ENCODE results near the gene YIPF4. TPM values are rescaled to one million over a fixed set of nuclear protein-coding genes. Genes with fewer than 3 reads are reported as not detected.
A peak's percentile ranks its signal among the peaks of the same experiment; 100 is the strongest.
"Not testable (repeated sequence)": the region's sequence is repeated elsewhere in the genome, so short reads cannot be mapped to it uniquely, and the experiment has no call there.

The YIPF4 gene
- polyA plus RNA-seq, 1 donor: 40.8 TPM

DNA sequence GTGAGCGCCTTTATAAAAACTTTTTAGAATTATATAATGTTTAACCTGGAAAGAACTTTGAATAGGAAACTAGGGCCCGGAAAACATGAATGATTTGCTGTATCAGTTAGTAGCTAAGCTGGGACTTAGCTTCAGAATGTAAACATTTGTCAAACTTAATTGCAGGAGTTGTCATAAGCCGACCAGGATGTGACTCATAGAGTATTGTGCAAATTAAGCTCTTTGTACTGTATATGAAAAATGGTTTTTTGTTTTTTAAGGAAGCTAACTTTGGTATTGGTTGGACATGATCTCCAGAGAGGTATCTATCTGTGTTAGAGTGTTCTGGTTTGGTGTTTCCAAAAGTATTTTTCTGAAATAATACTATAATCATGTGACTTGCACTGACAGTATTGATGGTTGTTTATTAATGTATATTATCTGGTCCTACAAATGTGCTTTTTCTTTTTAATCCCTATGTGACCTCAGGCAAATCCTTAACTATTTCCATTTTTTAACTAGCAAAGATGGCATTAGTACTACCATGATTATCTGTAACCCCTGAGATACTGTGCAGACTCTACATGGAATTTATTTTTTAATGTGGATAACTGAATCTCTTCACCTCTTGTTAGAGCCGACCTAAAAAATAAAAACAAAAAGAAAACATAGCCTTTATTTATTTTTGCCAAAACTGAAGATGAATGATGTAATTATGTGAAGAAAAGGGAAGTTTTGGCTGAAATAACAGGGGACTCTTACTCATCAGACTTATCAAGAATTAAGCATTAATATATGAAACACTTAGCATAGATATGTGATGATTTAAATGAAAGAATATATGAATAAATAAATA is 11.7 kb downstream of the YIPF4 start:
- no peak for DNase-seq (ENCODE audit: low read depth)

DNA sequence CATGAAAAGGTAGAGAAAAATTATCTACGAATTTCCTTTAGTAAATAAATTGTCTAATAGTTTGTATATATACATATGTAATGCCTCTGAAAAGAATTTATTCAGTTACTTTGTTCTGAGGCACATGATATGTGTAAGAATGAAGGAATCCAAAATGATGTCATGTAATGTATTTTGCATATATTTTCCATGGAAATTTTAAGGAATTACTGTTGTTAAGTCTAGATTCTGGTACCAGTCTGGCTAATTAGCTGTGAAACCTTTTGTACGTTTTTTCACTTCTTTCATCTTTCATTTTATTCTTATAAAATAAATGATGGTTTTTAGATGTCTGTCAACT is 12.3 kb downstream of the YIPF4 start:
- no peak for DNase-seq (ENCODE audit: low read depth)

DNA sequence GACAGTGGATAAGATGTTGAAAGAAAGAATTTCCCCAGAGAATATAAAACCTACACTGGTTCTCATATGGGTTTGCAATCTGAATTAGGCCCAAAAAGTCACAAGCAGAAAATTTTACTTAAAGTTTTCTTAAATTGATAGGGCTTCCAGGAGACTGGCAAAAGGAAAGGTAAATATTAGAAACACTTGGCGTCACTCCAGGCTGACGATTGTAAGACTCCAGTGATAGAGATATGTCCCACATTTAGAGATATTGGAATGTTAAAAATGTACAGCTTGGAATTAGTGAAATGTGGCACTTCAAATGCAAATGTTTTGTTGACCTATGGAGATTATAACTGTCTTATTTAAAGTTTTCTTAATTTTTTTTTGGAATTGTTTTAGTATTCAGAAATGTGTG is 14.0 kb downstream of the YIPF4 start:
- no peak for DNase-seq (ENCODE audit: low read depth)

DNA sequence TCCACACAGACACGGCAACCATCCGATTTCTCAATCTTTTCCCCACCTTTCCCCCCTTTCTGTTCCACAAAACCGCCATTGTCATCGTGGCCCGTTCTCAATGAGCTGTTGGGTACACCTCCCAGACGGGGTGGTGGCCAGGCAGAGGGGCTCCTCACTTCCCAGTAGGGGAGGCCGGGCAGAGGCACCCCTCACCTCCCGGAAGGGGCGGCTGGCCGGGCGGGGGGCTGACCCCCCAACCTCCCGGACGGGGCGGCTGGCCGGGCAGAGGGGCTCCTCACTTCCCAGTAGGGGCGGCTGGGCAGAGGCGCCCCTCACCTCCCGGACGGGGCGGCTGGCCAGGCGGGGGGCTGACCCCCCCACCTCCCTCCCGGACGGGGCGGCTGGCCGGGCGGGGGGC is 15.8 kb downstream of the YIPF4 start:
- not testable (repeated sequence) for DNase-seq (ENCODE audit: low read depth)

DNA sequence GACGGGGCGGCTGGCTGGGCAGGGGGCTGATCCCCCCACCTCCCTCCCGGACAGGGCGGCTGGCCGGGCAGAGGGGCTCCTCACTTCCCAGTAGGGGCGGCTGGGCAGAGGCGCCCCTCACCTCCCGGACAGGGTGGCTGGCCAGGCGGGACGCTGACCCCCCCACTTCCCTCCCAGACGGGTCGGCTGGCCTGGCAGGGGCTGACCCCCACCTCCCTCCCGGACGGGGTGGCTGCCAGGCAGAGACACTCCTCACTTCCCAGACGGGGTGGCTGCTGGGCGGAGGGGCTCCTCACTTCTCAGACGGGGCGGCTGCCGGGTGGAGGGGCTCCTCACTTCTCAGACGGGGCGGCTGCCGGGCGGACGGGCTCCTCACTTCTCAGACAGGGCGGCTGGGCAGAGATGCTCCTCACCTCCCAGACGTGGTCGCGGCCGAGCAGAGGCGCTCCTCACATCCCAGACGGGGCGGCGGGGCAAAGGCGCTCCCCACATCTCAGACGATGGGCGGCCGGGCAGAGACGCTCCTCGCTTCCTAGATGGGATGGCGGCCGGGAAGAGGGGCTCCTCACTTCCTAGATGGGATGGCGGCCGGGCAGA is 16.4 kb downstream of the YIPF4 start:
- not testable (repeated sequence) for DNase-seq (ENCODE audit: low read depth)

DNA sequence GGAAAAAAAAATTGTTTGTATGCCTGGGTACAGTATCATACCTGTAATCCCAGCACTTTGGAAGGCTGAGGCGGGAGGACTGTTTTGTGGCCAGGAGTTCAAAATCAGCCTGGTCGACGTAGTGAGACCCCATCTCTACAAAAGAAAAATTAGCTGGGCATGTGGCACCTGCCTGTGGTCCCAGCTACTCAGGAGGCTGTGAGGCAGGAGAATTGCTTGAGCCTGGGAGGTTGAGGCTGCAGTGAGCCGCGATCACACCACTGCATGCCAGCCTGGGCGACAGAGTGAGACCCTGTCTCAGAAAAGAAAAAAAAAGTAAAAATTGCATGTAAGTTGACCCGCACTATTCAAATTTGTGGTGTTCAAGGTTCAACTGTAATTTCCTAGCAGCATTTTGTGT is 32.9 kb downstream of the YIPF4 start:
- DNase-seq (ENCODE audit: low read depth): no peak

DNA sequence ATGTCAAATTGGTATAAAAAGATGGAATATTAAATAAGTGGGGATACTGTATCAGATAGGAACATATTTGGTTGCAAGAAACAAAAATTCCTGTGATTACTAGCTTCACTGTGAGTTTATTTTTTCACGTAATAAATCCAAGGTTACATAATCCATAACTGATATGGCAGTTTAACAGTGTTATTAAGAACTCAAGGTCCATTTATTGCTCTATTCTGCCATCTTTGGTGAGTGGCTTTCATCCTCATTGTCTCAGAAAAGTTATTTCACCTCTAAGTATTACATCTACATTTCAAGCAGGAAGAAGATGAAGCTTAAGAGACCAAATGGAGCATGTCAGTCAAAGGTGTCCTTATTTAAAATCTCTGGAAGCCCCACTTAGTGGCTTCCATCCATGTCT is 37.2 kb downstream of the YIPF4 start:
- DNase-seq (ENCODE audit: low read depth): no peak

DNA sequence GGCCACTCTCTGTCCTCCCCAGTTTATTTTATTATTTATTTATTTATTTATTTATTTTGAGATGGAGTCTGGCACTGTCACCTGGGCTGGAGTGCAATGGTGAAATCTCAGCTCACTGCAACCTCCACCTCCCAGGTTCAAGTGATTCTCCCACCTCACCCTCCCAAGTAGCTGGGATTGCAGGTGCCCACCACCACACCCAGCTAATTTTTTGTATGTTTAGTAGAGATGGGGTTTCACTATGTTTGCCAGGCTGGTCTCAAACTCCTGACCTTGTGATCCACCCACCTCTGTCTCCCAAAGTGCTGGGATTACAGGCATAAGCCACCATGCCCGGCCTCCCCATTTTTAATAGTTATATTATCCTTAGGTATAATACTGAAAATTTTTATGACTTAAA is 51.0 kb downstream of the YIPF4 start:
- DNase-seq (ENCODE audit: low read depth): not testable (repeated sequence)

DNA sequence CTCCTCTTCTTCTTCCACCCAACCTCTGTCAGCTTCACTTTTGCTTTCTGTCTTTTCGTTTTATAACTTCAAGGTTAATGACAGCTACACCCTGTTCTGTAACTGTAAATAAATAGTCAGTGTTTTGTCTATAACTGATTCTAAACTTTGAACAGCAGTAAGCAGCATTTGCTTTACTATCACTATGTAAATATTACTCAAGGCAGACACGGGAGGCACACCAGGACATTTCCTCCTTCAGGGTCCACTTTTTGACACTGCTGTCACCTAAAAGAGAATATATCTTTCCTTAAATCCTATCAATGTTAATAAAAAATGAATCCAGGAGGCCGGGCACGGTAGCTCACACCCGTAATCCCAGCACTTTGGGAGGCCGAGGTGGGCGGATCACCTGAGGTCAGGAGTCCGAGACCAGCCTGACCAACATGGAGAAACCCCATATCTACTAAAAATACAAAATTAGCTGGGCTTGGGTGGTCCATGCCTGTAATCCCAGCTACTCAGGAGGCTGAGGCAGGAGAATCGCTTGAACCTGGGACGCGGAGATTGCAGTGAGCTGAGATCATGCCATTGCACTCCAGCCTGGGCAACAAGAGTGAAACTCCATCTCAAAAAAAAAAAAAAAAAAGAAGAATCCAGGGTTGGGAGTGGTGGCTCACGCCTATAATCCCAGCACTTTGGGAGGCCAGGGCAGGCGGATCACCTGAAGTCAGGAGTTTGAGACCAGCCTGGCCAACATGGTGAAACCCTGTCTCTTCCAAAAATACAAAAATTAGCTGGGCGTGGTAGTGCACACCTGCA is 51.7 kb downstream of the YIPF4 start:
- not testable (repeated sequence) for DNase-seq (ENCODE audit: low read depth)

DNA sequence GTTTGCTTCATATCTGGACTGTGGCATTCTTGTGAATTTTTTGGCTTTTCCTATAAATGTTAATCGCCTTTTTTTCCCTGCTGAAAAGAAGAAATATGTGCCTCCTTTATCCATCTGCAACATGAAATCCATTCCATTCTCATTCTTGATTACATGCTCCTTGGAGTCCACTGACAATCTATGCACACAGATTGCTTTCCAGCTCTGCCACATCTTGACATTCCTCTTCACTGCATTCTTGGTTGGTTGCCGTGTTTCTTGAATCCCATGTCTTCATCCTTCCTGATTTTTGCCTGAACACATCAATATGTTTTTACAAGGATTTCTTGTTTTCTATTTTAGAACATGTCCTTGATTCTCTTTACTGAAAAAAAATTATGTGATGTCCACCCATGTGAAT is 52.4 kb downstream of the YIPF4 start:
- DNase-seq (ENCODE audit: low read depth): no peak

DNA sequence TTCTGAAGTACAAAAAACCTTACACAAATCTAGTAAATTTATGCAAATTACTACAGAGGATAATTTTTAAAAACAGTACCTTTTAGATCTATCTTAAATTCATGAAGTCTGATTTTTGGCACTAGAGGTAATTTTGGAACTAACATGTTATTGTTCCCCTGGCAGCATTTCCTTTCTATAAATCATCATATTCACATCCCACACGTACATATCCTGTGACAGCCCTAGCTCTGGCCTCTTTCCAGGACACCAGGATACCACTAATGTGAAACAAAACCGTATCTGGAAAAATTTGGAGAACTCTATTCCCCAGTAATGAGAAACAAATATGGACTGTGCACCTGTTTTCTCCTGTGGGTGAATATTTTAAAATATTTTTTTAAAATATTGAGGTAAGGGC is 65.1 kb downstream of the YIPF4 start:
- DNase-seq (ENCODE audit: low read depth): no peak

DNA sequence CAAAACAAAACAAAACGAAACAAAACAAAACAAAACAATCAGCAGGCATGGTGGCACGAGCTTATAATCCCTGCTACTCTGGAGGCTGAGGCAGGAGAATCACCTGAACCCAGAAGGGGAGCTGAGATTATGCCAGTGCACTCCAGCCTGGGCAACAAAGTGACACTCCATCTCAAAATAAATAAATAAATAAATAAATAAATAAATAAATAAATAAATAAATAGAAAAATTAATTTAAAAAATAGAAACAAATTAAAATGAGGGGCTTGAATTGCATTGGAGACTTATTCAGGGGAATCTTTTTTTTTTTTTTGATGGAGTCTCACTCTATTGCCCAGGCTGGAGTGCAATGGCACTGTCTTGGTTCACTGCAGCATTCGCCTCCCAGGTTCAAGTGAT is 73.1 kb downstream of the YIPF4 start:
- DNase-seq (ENCODE audit: low read depth): not testable (repeated sequence)

DNA sequence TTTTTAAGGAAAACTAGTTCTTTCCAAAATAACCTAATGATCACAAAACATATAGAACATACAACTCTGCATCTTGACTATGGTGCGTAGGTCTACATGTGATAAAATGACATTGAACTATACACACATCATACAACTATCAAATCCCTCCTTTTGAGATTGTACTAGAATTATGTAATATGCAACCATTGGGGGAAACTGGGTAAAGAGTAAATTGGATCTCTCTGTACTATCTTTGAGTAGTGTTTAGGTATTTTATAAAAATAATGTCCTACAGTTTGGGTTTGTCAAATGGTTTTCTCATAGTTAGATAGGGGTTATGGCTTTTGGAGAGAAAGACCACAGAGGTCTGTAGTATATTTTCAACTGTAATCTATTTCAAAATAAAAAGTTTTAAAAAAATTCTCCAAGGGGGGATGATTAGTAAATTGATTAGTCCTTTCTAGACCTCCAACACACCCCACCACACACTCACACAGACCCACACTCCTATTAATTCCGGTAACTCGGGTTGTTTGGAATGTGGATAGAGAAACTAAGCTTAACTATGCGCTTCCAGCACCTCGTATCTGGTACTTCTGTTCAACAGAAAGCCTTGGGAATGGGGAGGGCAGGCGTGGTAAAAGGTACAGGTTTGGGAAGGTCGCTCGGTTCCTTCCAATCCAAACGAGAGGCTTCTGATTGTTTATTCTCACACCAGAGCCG is 78.4 kb downstream of the YIPF4 start:
- no peak for DNase-seq (ENCODE audit: low read depth)

DNA sequence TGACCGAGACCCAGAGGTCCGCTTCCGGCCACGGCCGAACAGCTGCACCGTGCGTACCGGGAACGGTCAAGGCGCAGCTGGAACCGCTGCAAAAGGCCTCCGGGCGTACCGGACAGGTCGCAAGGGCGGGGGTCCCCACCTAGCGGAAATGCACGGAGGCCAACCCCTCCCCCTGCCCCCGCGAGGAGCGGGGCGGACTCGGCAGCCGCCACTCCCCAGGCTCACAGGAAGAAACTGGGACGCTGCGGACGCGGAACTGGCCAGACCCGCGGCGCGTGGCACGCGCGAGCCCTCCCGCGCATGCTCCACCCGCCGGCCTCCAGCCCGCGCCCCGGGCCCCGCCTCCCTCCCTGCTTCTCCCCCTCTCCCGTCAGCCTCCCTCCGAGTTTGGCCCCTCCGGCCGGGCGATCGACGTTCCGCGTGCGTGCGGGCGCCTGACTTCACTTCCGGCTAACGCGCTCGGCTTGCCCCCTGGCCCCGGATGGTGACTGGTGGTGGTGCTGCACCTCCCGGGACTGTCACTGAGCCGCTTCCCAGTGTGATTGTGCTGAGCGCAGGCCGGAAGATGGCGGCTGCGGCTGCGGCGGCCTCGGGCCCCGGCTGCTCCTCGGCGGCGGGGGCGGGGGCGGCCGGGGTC is 79.1 kb downstream of the YIPF4 start, which contains the start of gene BIRC6:
Gene BIRC6, plus strand, starts transcription at position 343 of the 637 bp plus-strand sequence. Its CDS starts 139 bp downstream, at position 482.
- peak; percentile 81 for DNase-seq (ENCODE audit: low read depth)

DNA sequence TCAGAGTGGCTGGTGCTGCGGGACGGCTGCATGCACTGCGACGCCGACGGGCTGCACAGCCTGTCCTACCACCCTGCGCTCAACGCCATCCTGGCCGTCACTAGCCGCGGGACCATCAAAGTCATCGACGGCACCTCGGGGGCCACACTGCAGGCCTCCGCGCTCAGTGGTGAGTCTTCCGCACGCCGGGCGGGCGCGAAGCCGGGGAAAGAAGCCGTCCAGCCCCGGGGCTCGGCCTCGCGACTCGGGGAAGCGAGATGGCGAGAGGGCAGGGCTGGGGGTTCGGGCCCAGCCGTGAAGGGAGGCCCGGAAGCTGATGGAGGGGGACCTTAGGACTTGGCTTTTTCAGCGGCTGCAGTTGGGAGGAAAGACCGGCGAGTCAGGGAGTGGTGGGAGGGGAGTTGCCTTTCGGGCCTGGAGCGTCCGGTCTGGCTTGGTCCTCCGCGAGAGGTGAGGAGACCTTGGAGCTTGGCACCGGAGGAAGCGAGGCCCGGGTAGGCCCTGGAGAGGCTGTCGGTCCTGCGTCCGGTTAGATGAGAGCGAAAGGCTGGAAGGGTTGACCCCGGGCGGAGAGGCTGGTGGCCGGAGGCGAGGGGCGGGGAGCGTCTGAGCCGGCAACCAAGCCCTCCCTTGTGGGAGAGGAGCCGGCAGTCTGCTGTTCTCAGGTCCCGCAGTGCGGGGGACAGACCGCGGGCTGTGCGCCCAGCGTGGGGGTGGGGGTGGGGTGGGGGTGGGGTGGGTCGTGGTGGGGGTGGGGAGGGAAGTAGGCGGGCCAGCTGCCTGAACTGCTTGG is 79.8 kb downstream of the YIPF4 start:
- no peak for DNase-seq (ENCODE audit: low read depth)

DNA sequence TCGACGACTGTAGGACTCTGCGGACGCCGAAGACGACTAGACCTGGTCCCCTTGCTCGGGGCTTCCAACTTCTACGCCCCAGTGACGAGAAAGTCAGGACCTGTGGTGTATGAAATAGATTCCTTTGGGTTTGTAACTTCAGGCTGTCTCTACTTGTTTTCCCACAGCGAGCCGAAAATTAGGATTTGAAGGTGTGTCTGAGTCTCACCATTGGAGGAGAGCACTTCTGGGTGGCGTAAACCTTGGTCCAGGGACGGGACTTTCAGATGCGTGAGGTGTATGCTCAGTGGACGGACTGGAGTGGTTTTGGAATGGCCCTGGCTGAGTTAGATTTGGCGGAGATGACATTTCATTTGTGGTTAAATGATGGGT is 80.4 kb downstream of the YIPF4 start:
- no peak for DNase-seq (ENCODE audit: low read depth)

DNA sequence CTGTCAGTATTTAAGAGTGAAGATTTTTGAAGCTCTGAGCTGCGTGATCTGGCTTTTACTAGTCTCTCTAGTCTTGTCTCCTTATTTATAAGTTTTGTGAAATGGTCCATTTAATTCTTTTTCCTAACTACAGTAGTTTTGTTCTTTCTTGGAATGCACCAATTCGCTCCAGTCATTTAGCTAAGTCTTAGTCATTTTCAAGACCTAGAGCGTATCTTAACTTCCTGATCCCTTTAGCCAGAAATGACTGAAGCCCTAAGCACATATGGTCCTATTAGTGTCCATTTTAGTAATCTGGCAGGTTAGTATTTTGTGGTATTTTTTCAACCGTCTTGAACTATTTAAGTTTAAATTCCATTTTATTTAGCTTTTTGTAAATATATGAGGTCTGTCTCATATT is 82.7 kb downstream of the YIPF4 start:
- DNase-seq (ENCODE audit: low read depth): no peak

DNA sequence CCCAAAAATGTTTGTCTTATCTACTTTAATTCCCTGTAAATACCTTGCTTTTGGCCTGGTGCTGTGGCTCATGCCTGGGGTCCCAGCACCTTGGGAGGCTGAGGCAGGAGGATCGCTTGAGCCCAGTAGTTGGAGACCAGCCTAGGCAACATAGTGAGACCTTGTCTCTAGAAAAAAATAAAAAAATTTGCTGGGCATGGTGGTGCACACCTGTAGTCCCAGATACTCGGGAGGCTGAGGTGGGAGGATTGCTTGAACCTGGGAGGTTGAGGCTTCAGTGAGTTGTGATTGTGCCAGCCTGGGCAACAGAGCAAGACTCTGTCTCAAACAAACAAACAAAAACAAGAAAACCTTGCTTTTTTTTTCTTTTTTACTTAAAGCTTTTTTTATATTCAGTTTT is 85.3 kb downstream of the YIPF4 start:
- not testable (repeated sequence) for DNase-seq (ENCODE audit: low read depth)

DNA sequence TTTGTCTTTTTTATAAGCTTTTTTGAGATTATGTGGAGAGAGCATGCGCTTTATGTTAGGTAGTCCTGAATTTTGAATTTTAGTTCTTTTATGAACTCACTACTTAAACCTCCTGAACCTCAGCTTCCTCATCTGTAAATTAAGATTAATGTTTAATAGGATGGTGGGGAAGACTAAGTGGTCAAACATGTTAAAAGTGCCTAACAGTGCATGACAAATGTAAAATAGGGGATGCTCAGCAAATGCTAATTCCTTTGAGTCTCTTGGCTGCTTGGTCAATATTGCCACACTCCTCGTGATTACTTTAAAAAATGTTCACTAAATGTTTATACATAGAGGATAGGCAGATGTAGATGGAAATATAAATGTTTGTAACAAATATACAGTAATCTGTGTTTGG is 85.9 kb downstream of the YIPF4 start:
- no peak for DNase-seq (ENCODE audit: low read depth)

DNA sequence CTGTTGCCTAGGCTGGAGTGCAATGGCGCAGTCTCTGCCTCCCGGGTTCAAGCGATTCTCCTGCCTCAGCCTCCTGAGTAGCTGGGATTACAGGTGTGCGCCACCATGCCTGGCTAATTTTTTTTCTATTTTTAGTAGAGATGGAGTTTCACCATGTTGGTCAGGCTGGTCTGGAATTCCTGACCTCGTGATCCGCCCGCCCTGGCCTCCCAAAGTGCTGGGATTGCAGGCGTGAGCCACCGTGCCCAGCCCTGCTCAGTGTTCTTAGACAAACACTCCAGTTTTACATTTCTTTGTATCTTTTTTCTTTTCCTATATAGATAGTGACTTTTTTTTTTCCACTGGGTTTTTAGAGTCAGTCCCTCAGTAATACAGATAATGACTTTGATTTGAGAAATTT is 86.6 kb downstream of the YIPF4 start:
- DNase-seq (ENCODE audit: low read depth): not testable (repeated sequence)

DNA sequence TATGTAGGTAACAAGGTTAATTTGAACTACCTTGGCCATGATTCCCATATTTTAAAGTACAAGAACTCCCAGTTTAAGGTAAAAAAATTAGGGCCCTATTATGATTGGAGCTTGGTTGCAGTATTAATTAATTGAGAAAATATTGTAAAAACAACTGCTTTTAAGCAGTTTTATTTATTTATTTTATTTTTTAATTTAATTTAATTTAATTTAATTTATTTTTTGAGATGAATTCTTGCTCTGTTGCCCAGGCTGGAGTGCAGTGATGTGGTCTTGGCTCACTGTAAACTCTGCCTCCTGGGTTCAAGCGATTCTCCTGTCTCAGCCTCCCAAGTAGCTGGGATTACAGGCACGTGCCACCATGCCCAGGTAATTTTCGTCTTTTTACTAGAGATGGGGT is 88.0 kb downstream of the YIPF4 start:
- not testable (repeated sequence) for DNase-seq (ENCODE audit: low read depth)
